GM18907 (cell line): ENCODE data around the gene OR11A1.

Experiments used
- ATAC-seq: cut with Tn5 transposase; IDR thresholded peaks from one replicate; pipeline ENCODE4 v1.9.1; 2021; ENCODE audit warnings: mild to moderate bottlenecking, moderate library complexity; ENCODE audit not compliant: unreplicated experiment

Gene OR11A1

GRCh38 chr6:29399525-29399924 lies 57.3 kb downstream of the OR11A1 start:
- no peak for ATAC-seq

GRCh38 chr6:29395331-29395730 lies 61.5 kb downstream of the OR11A1 start, which contains the start of gene OR12D2:
TSS of gene OR12D2 (plus strand) at chr6:29395631. CDS start at chr6:29396700, 1,069 bp downstream.
- ATAC-seq, result no peak

- ATAC-seq, result no peak
These were observed 68.3 kb downstream of the OR11A1 start for GRCh38 chr6:29388533-29388932.

GRCh38 chr6:29376003-29376402 lies 80.9 kb downstream of the OR11A1 start:
- no peak for ATAC-seq
